Lower leg skin (tissue), 4 donors: ENCODE results near the gene HDAC7. TPM values are rescaled to one million over a fixed set of nuclear protein-coding genes. Genes with fewer than 3 reads are reported as not detected.

Experiments
- DNase-seq, 2 donors: peaks; one replicate each; pipeline ENCODE4 v3.0.0-alpha.2; 2019; ENCODE audit warnings: low spot score in 2 of 2
- H3K4me3 ChIP-seq: fragments of 200-600 bp; sonication (generic); 2 replicates; pipeline ENCODE4 v1.5.1; 2017; ENCODE audit warnings: mild to moderate bottlenecking, low read depth; ENCODE audit not compliant: poor library complexity, severe bottlenecking
- CTCF ChIP-seq, 3 donors: fragments of 450-650 bp; IDR thresholded peaks; one replicate each; pipeline ENCODE4 v1.5.1; 2016; ENCODE audit warnings: antibody characterized with exemption in 3 of 3, mild to moderate bottlenecking in 3 of 3, moderate library complexity in 2 of 3
- POLR2A ChIP-seq, 2 donors: fragments of 450-650 bp; IDR thresholded peaks; one replicate each; pipeline ENCODE4 v1.6.1; 2016 to 2017; ENCODE audit warnings: antibody characterized with exemption in 2 of 2, mild to moderate bottlenecking in 1 of 2, moderate library complexity in 1 of 2
- WGBS, 2 donors: methylation state at CpG; one replicate each; pipeline ENCODE4 v1.1.5; 2018; 5-methylcytosine and 5-hydroxymethylcytosine counted together
- intact Hi-C: fragments of 100-400 bp; cut with DNase I; formaldehyde crosslinking; loops from one replicate; pipeline ENCODE4 v1.15.0; 2023; ENCODE audit warnings: low total_unique reads
- total RNA-seq, 4 donors: library from RNA; depleted of rRNA; stranded (reverse); fragments of >200 nt; gene quantifications; one replicate each; pipeline ENCODE4 v1.1.0, GENCODE V29; 2016

HDAC7 gene
- total RNA-seq, 4 donors from 2014 or later, result 56.3 to 114 (median 63.5) TPM

GRCh38 chr12:47737936-47738594 lies 81.6 kb downstream of the HDAC7 start:
- intact Hi-C loops, result no loop called here
- no peak for DNase-seq
- TF ChIP-seq CTCF (IDR thresholded peaks at IDR 0.05) (no peak), POLR2A (IDR thresholded peaks at IDR 0.05) (no peak)
- WGBS, 2 donors, result 82 to 88% methylated on average over 16 to 17 of the region's 17 CpGs
- no peak overlapping the region for H3K4me3 ChIP-seq

- intact Hi-C loops, result no loop called here
- no peak for TF ChIP-seq CTCF (IDR thresholded peaks at IDR 0.05)
- no peak for TF ChIP-seq POLR2A (IDR thresholded peaks at IDR 0.05)
- H3K4me3 ChIP-seq, result no peak overlapping the region
- WGBS, 2 donors, result 45 to 46% methylated on average over 16 to 17 of the region's 19 CpGs
- DNase-seq, result peak; percentile 66 to 92
These were observed 82.6 kb downstream of the HDAC7 start for GRCh38 chr12:47736877-47737676.

GRCh38 chr12:47736216-47736615 lies 83.5 kb downstream of the HDAC7 start:
- no peak for TF ChIP-seq POLR2A (IDR thresholded peaks at IDR 0.05)
- no peak for TF ChIP-seq CTCF (IDR thresholded peaks at IDR 0.05)
- no peak for DNase-seq
- intact Hi-C loops, result no loop called here
- WGBS, 2 donors, result 28 to 36% methylated on average over 4 of the region's 4 CpGs
- H3K4me3 ChIP-seq, result no peak overlapping the region

- TF ChIP-seq POLR2A (IDR thresholded peaks at IDR 0.05) (no peak), CTCF (IDR thresholded peaks at IDR 0.05) (no peak)
- no peak for DNase-seq
- WGBS, 2 donors, result 80 to 81% methylated on average over 11 of the region's 11 CpGs
- H3K4me3 ChIP-seq, result no peak overlapping the region
- intact Hi-C loops, result no loop called here
These were observed 84.1 kb downstream of the HDAC7 start for GRCh38 chr12:47735649-47736048.

GRCh38 chr12:47734725-47735480 lies 84.8 kb downstream of the HDAC7 start:
- no peak overlapping the region for H3K4me3 ChIP-seq
- intact Hi-C loops, result no loop called here
- no peak for DNase-seq
- 65 to 75% methylated on average over 9 to 11 of the region's 12 CpGs for WGBS, 2 donors
- TF ChIP-seq CTCF (IDR thresholded peaks at IDR 0.05), result no peak
- no peak for TF ChIP-seq POLR2A (IDR thresholded peaks at IDR 0.05)
